Transverse colon (tissue), 4 donors: ENCODE results near the gene STK4. TPM values are rescaled to one million over a fixed set of nuclear protein-coding genes. Genes with fewer than 3 reads are reported as not detected.
A peak's percentile ranks its signal among the peaks of the same experiment; 100 is the strongest.

Experiments used
- DNase-seq: peaks from one replicate; pipeline ENCODE4 v3.0.0-alpha.2; 2019
- H3K27ac ChIP-seq, 4 donors: fragments of 200-600 bp; sonication (generic); 2 replicates each; pipeline ENCODE4 v1.5.1; 2016 to 2018; ENCODE audit warnings: inconsistent platforms in 4 of 4
- H3K27me3 ChIP-seq: fragments of 200-600 bp; sonication (generic); 2 replicates; pipeline ENCODE4 v1.5.1; 2017; ENCODE audit warnings: inconsistent platforms
- H3K36me3 ChIP-seq, 4 donors: fragments of 200-600 bp; sonication (generic); 2 replicates each; pipeline ENCODE4 v1.5.1; 2017 to 2019; ENCODE audit warnings: inconsistent platforms in 4 of 4
- H3K4me1 ChIP-seq, 4 donors: fragments of 200-600 bp; sonication (generic); 2 replicates each; pipeline ENCODE4 v1.5.1; 2017 to 2020; ENCODE audit warnings: inconsistent platforms in 4 of 4
- H3K4me3 ChIP-seq, 4 donors: fragments of 200-600 bp; sonication (generic); 1 replicate in 1 of 4; 2 replicates in 3 of 4; pipeline versions ENCODE4 v1.5.1 to v1.6.1; 2017 to 2019; ENCODE audit warnings: inconsistent platforms in 4 of 4
- H3K9me3 ChIP-seq, 2 donors: fragments of 200-600 bp; sonication (generic); 2 replicates each; pipeline ENCODE4 v1.5.1; 2017 to 2019; ENCODE audit warnings: inconsistent platforms in 2 of 2
- EP300 ChIP-seq: sonication (generic); formaldehyde crosslinking; IDR thresholded peaks from one replicate; pipeline ENCODE4 v1.6.1; 2017; ENCODE audit warnings: antibody characterized with exemption, low read depth
- POLR2A ChIP-seq: fragments of 450-650 bp; IDR thresholded peaks from one replicate; pipeline ENCODE4 v1.6.1; 2016; ENCODE audit warnings: antibody characterized with exemption, mild to moderate bottlenecking, moderate library complexity
- POLR2AphosphoS5 ChIP-seq, 3 donors: sonication (generic); formaldehyde crosslinking; IDR thresholded peaks; one replicate each; pipeline ENCODE4 v1.6.1; 2016; ENCODE audit warnings: antibody characterized with exemption in 3 of 3
- WGBS, 2 donors: methylation state at CpG; one replicate each; pipeline ENCODE4 v1.1.5; 2018; ENCODE audit warnings: low coverage in 1 of 2; 5-methylcytosine and 5-hydroxymethylcytosine counted together
- in situ Hi-C, 4 donors: fragments of 200-750 bp; cut with MboI; loops; one replicate each; pipeline versions ENCODE4 v1.15.0 to v1.15.1; 2017; ENCODE audit warnings: low sequenced_read_pairs in 3 of 4, low pct_ligation_motif_present in 1 of 4, low pct_unique_long_range_greater_than_20kb in 1 of 4
- intact Hi-C: fragments of 100-400 bp; cut with DNase I; formaldehyde crosslinking; loops from one replicate; pipeline ENCODE4 v1.15.1; 2023; ENCODE audit warnings: low total_unique reads
- total RNA-seq, 4 donors: library from RNA; depleted of rRNA; stranded (reverse); fragments of >200 nt; gene quantifications; one replicate each; pipeline ENCODE4 v1.1.0, GENCODE V29; 2016
- TF ChIP-seq, protein P1 (sequence below), 5 experiments: fragments of 200-600 bp in 3 of 5; fragments of 450-650 bp in 2 of 5; sonication (generic) in 3 of 5; IDR thresholded peaks; 1 replicate in 2 of 5; 2 replicates in 3 of 5; pipeline ENCODE4 v1.5.1; 2016 to 2017; ENCODE audit warnings: antibody characterized with exemption in 5 of 5, inconsistent platforms in 3 of 5, mild to moderate bottlenecking in 2 of 5, moderate library complexity in 1 of 5

Gene STK4
- total RNA-seq, 4 donors from 2014 or later, result 30.3 to 78.1 (median 38.3) TPM

DNA sequence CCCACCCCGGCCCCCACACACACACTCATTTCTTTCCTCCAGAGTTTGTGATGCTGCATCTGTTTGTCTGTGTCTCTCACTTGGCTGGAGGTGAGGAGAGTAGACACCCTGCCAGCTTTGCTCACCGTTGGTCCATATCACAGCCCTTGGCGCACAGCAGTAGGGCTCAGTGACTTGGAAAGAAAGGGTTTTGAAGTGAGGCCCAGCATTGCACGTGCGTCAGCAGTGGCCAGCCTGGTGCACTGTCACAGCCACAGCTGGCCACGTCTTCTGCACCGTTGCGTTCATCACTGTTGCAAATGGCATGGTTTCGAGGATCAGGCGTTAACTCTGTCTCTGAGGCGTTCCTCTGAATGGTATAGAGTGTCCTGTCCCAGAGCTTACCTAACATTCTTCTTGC is 145.0 kb downstream of the STK4 start:
- 80 to 93% methylated on average over 3 to 11 of the region's 11 CpGs for WGBS, 2 donors
- DNase-seq, result no peak
- in situ Hi-C loops (loop anchor here in 1 of 4 donors (25.0 kb wide), 1 partner anchor 176 kb away; no protein-coding TSS in a partner anchor), intact Hi-C loops (no loop called here)
- Histone ChIP-seq H3K4me3 (no peak overlapping the region), H3K4me1 (no peaks in the 10 kb centered on the region), H3K27me3 (peaks cover 15% of the 10 kb centered on the region), H3K36me3 (no peaks in the 10 kb centered on the region), H3K9me3 (no peaks in the 10 kb centered on the region), H3K27ac (no peak overlapping the region)
- no peak for TF ChIP-seq POLR2AphosphoS5 (IDR thresholded peaks at IDR 0.05)
- TF ChIP-seq EP300, result no peak
- TF ChIP-seq POLR2A, result no peak
- TF ChIP-seq, protein P1, sequence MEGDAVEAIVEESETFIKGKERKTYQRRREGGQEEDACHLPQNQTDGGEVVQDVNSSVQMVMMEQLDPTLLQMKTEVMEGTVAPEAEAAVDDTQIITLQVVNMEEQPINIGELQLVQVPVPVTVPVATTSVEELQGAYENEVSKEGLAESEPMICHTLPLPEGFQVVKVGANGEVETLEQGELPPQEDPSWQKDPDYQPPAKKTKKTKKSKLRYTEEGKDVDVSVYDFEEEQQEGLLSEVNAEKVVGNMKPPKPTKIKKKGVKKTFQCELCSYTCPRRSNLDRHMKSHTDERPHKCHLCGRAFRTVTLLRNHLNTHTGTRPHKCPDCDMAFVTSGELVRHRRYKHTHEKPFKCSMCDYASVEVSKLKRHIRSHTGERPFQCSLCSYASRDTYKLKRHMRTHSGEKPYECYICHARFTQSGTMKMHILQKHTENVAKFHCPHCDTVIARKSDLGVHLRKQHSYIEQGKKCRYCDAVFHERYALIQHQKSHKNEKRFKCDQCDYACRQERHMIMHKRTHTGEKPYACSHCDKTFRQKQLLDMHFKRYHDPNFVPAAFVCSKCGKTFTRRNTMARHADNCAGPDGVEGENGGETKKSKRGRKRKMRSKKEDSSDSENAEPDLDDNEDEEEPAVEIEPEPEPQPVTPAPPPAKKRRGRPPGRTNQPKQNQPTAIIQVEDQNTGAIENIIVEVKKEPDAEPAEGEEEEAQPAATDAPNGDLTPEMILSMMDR (IDR thresholded peaks at IDR 0.05), result no peak

DNA sequence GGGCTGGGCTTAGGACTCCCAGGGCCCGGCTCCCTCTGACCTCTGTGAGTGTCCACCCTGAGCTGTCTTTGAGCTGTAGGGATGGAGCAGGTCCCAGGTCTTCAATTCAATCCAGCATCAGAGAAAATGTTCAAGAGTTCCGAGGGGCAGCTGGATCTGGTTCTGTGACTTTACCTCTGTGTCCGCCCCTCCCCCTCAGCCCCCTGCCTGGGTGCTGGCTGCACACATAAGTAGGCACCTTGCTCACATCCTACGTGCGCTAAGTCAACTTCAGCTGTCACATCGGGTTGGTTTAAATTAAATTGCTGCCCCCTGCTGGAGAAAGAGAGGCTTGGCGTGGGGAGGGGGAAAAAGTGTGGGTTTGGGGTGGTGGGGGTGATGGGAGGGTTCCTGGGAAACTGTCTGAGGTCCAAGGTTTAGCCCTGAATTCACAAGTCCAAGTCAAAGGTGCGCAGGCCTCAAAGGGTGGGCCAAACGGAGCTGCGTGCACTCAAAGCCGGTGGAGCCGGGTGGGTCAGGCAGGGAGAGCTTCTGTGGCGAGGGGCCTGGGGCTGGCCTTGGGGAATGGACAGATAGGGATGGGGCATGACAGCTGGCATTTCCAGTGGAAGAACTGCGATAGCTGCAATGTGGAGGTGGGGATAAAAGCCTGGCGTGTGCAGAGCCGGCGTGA is 145.6 kb downstream of the STK4 start:
- H3K27ac ChIP-seq, result no peak overlapping the region
- H3K4me1 ChIP-seq, result no peaks in the 10 kb centered on the region
- WGBS, 2 donors, result 65% methylated on average over 17 of the region's 17 CpGs; no CpG with 5 or more reads in 1 of the 2 donors
- DNase-seq, result no peak
- H3K27me3 ChIP-seq, result peaks cover 15% of the 10 kb centered on the region
- no peaks in the 10 kb centered on the region for H3K36me3 ChIP-seq
- intact Hi-C loops (no loop called here), in situ Hi-C loops (loop anchor here in 1 of 4 donors (25.0 kb wide), 1 partner anchor 175 kb away; no protein-coding TSS in a partner anchor)
- H3K4me3 ChIP-seq, result no peak overlapping the region
- no peaks in the 10 kb centered on the region for H3K9me3 ChIP-seq
- TF ChIP-seq POLR2A (no peak), EP300 (no peak), POLR2AphosphoS5 (IDR thresholded peaks at IDR 0.05) (no peak)
- TF ChIP-seq, protein P1 (IDR thresholded peaks at IDR 0.05), result peak in 4 of 5 experiments; percentile 25 to 45 (median 30)

DNA sequence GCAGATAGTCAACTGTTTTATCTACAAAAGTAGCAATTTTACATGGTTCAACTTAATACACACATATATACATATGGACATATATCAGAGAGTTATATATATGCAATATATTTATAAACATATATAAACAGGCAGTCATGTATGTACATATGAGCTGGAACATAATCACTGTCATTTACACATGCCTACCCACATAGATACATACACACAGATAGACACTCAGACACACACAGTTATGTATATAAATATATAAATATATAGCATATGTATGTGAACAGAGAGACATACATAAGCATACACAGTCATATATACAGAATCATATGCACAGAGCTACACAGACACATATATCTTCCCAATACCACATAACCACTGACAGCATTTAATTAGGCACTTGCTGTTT is 146.4 kb downstream of the STK4 start:
- Histone ChIP-seq H3K36me3 (no peaks in the 10 kb centered on the region), H3K27me3 (peaks cover 8% of the 10 kb centered on the region), H3K4me3 (no peak overlapping the region), H3K27ac (no peak overlapping the region), H3K9me3 (no peaks in the 10 kb centered on the region), H3K4me1 (no peaks in the 10 kb centered on the region)
- intact Hi-C loops, result no loop called here
- TF ChIP-seq EP300 (no peak), POLR2A (no peak), POLR2AphosphoS5 (IDR thresholded peaks at IDR 0.05) (no peak)
- TF ChIP-seq, protein P1 (IDR thresholded peaks at IDR 0.05), result no peak
- in situ Hi-C loops, result loop anchor here in 1 of 4 donors (25.0 kb wide), 1 partner anchor 175 kb away; no protein-coding TSS in a partner anchor
- DNase-seq, result no peak

DNA sequence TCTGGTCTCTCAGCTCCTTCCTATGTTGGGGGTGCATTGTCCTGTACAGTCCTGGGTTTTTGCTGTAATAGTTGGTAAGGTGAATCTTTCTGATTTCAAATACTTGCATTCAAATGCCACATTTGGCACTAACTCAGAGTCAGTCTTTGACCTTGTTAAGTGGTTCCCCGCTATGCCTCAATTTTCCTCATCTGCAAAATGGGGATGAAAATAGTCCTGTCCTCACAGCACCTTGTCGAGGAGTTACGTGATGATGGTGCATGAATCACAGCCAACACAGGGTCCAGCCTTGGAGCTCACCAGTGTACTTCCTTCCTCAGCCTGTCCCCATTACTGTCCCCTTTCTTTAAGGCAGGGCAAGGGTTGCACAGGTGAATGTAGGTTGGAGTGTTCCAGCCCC is 147.6 kb downstream of the STK4 start:
- H3K4me3 ChIP-seq, result no peak overlapping the region
- no peak for DNase-seq
- intact Hi-C loops, result no loop called here
- no peaks in the 10 kb centered on the region for H3K9me3 ChIP-seq
- 89% methylated on average over 3 of the region's 3 CpGs; no CpG with 5 or more reads in 1 of the 2 donors for WGBS, 2 donors
- H3K27ac ChIP-seq, result no peak overlapping the region
- no peaks in the 10 kb centered on the region for H3K36me3 ChIP-seq
- TF ChIP-seq EP300, result no peak
- H3K27me3 ChIP-seq, result peaks cover 10% of the 10 kb centered on the region
- in situ Hi-C loops, result loop anchor here in 1 of 4 donors (25.0 kb wide), 1 partner anchor 173 kb away; no protein-coding TSS in a partner anchor
- peaks cover 0 to 4% (median 2%) of the 10 kb centered on the region in 4 donors for H3K4me1 ChIP-seq
